Activated B cell treated with CpG ODN at 0.5 μM for 24 hours (primary cell): Measurements from ENCODE around the gene NPAS3. TPM values are rescaled to one million over a fixed set of nuclear protein-coding genes. Genes with fewer than 3 reads are reported as not detected.

Experiments
- ATAC-seq: fragments of 200-7000 bp; cut with Tn5 transposase; one replicate; pipeline ENCODE4 v1.10.0; 2021; ENCODE audit warnings: low read depth, mild to moderate bottlenecking, moderate library complexity
- CTCF ChIA-PET: fragments of 350-600 bp; sonication (Branson Sonifier 250); formaldehyde crosslinking; loops from one replicate; lab custom pipeline; 2021; ENCODE audit warnings: antibody characterized with exemption; lab: Charles Lee
- POLR2A ChIA-PET: fragments of 350-600 bp; sonication (Branson Sonifier 250); formaldehyde crosslinking; loops from one replicate; lab custom pipeline; 2021; ENCODE audit warnings: antibody characterized with exemption; lab: Charles Lee
- DNase-seq: peaks from one replicate; pipeline ENCODE4 v3.0.0; 2022
- H3K27ac Mint-ChIP-seq: one replicate; pipeline ENCODE4 v1.8.0; 2020; ENCODE audit warnings: mixed read lengths
- H3K27me3 Mint-ChIP-seq: one replicate; pipeline ENCODE4 v1.8.0; 2021; ENCODE audit warnings: mixed read lengths
- H3K36me3 Mint-ChIP-seq: one replicate; pipeline ENCODE4 v1.8.0; 2021; ENCODE audit warnings: low read depth, mixed read lengths
- H3K4me1 Mint-ChIP-seq: one replicate; pipeline ENCODE4 v1.8.0; 2021; ENCODE audit warnings: mixed read lengths
- H3K4me3 Mint-ChIP-seq: one replicate; pipeline ENCODE4 v1.8.0; 2020; ENCODE audit warnings: mild to moderate bottlenecking, mixed read lengths
- H3K9me3 Mint-ChIP-seq: one replicate; pipeline ENCODE4 v1.8.0; 2020; ENCODE audit warnings: mixed read lengths
- CTCF ChIP-seq: fragments of 200-600 bp; IDR thresholded peaks from one replicate; pipeline ENCODE4 v1.8.0; 2022; ENCODE audit warnings: antibody characterized with exemption, mild to moderate bottlenecking
- intact Hi-C: fragments of 100-400 bp; cut with micrococcal nuclease; formaldehyde crosslinking; loops from one replicate; pipeline ENCODE4 v1.15.1; 2024
- total RNA-seq: library from RNA; stranded (reverse); gene quantifications from 2 replicates; pipeline ENCODE4 v1.2.3, GENCODE V29; 2022

NPAS3 gene
- total RNA-seq, 1 donor from 2014 or later = not detected

- POLR2A ChIA-PET = no interaction called here
- CTCF ChIA-PET = interaction anchor here (0.8 kb wide), 1 partner anchor 10 kb away, joined by 3 read pairs; no protein-coding TSS in a partner anchor
- Mint-ChIP-seq H3K36me3 (no peaks in the 10 kb centered on the region), H3K4me1 (no peaks in the 10 kb centered on the region), H3K4me3 (no peak overlapping the region), H3K9me3 (no peaks in the 10 kb centered on the region), H3K27me3 (no peaks in the 10 kb centered on the region), H3K27ac (no peak overlapping the region)
- intact Hi-C loops = no loop called here
- no peak for TF ChIP-seq CTCF
- DNase-seq (no peak), ATAC-seq (no peak)
These were observed 905.4 kb downstream of the NPAS3 start for GRCh38 chr14:33844118-33844517.

GRCh38 chr14:33846100-33846824 is 907.6 kb downstream of the NPAS3 start:
- Mint-ChIP-seq H3K36me3 (no peaks in the 10 kb centered on the region), H3K27ac (no peak overlapping the region), H3K4me1 (no peaks in the 10 kb centered on the region), H3K27me3 (no peaks in the 10 kb centered on the region), H3K9me3 (no peaks in the 10 kb centered on the region), H3K4me3 (no peak overlapping the region)
- ChIA-PET POLR2A (no interaction called here), CTCF (no interaction called here)
- DNase-seq (no peak), ATAC-seq (no peak)
- intact Hi-C loops = no loop called here
- no peak for TF ChIP-seq CTCF

- DNase-seq (no peak), ATAC-seq (no peak)
- Mint-ChIP-seq H3K4me1 (no peaks in the 10 kb centered on the region), H3K4me3 (no peak overlapping the region), H3K36me3 (no peaks in the 10 kb centered on the region), H3K9me3 (no peaks in the 10 kb centered on the region), H3K27me3 (no peaks in the 10 kb centered on the region), H3K27ac (no peak overlapping the region)
- intact Hi-C loops = no loop called here
- ChIA-PET POLR2A (no interaction called here), CTCF (no interaction called here)
- no peak for TF ChIP-seq CTCF
These were observed 908.4 kb downstream of the NPAS3 start for GRCh38 chr14:33847066-33847465.

- no peak overlapping the region for H3K27ac Mint-ChIP-seq
- no peaks in the 10 kb centered on the region for H3K9me3 Mint-ChIP-seq
- CTCF ChIA-PET = interaction anchor here (0.9 to 1.0 kb wide), 2 partner anchors 8 to 250 kb away, joined by 3 read pairs; no protein-coding TSS in a partner anchor
- intact Hi-C loops = no loop called here
- H3K4me1 Mint-ChIP-seq = no peaks in the 10 kb centered on the region
- ATAC-seq = no peak
- H3K36me3 Mint-ChIP-seq = no peaks in the 10 kb centered on the region
- POLR2A ChIA-PET = no interaction called here
- no peak for TF ChIP-seq CTCF
- H3K4me3 Mint-ChIP-seq = no peak overlapping the region
- no peak for DNase-seq
- no peaks in the 10 kb centered on the region for H3K27me3 Mint-ChIP-seq
These were observed 909.3 kb downstream of the NPAS3 start for GRCh38 chr14:33848009-33848408.

DNA sequence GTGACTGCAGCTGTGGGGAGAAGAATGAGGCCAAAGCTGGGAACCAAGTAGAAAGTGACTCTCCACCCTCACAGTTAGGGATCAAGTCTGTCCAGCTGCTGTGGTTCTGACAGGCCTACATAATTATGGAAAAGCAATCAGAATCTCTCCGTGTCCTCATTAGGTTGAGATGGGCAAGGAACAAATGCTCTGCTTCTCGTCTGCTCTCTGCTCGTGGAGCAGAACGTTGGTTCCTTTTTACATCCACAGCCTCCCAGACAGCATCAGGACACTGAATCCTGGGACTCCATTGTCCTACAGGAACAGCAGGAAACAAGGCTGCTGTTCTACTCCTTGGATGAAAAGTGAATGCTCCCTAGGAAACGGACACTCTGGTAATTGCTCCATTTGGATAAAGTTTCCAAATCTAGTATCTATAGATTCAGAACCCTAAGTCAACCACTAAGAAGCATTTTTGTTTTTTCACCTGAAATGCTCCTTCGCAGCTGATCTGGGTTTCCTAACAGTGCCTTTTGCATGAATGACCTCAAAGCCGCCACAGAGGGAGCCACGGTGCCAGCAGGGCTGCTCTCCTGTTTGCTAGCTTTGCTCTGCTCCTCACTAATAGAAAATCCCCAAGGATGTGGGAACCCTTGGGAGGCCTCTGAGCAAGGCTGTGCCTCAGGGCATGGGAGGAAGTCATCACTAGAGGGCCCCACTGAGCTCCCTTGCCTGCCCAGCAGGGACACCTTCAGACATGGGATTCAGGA is 910.2 kb downstream of the NPAS3 start:
- ATAC-seq (no peak), DNase-seq (no peak)
- CTCF ChIA-PET = interaction anchor here (0.6 kb wide), 1 partner anchor 11 kb away, joined by 3 read pairs; no protein-coding TSS in a partner anchor
- Mint-ChIP-seq H3K9me3 (no peaks in the 10 kb centered on the region), H3K4me3 (no peak overlapping the region), H3K27ac (no peak overlapping the region), H3K27me3 (no peaks in the 10 kb centered on the region), H3K36me3 (no peaks in the 10 kb centered on the region), H3K4me1 (no peaks in the 10 kb centered on the region)
- intact Hi-C loops = no loop called here
- POLR2A ChIA-PET = no interaction called here
- TF ChIP-seq CTCF = no peak
